Nasal cavity respiratory epithelium epithelial cell of viscerocranial mucosa (primary cell): Measurements from ENCODE around the gene B4GALNT2. TPM values are rescaled to one million over a fixed set of nuclear protein-coding genes. Genes with fewer than 3 reads are reported as not detected.

Experiments
- total RNA-seq: library from RNA; depleted of rRNA; stranded (reverse); fragments of >200 nt; gene quantifications from 2 replicates; pipeline ENCODE4 v1.2.3, GENCODE V29; 2014

Gene B4GALNT2
- total RNA-seq = 7.9 and 11.5 TPM in 2 replicates

GRCh38 chr17:49132699-49133364 is at the start of gene B4GALNT2:
TSS of gene B4GALNT2 (plus strand) at chr17:49132769. CDS start at chr17:49132793, 24 bp downstream.

GRCh38 chr17:49210158-49211029 is 77.8 kb downstream of the B4GALNT2 start, which contains the start of the genes ABI3 and GNGT2:
TSS of gene ABI3 (plus strand) at chr17:49210707. CDS start at chr17:49210725, 18 bp downstream.
TSS of gene GNGT2 (minus strand) at chr17:49210574. CDS start at chr17:49207422, 3,152 bp downstream.

Other genes starting within 250 kb of the B4GALNT2 start
- gene ATP5MC1, start 240.0 kb upstream of the B4GALNT2 start, total RNA-seq = 13.8 and 29.0 TPM in 2 replicates
- 75.2 and 76.2 TPM in 2 replicates for gene UBE2Z, start 224.4 kb upstream of the B4GALNT2 start, total RNA-seq
- 74.8 and 78.1 TPM in 2 replicates for gene SNF8, start 187.9 kb upstream of the B4GALNT2 start, total RNA-seq
- not detected in 2 replicates for gene GIP, start 164.2 kb upstream of the B4GALNT2 start, total RNA-seq
- gene IGF2BP1, start 135.4 kb upstream of the B4GALNT2 start, total RNA-seq = under 0.01 and 0.07 TPM in 2 replicates
- not detected in 2 replicates for gene GNGT2, start 77.8 kb downstream of the B4GALNT2 start, total RNA-seq
- 0.14 TPM in 1 of 2 replicates, not detected in the other for gene ABI3, start 77.9 kb downstream of the B4GALNT2 start, total RNA-seq
- gene PHOSPHO1, start 98.0 kb downstream of the B4GALNT2 start, total RNA-seq = not detected in 2 replicates
- gene ZNF652, start 229.5 kb downstream of the B4GALNT2 start, total RNA-seq = 7.2 and 14.9 TPM in 2 replicates